Activated naive CD8-positive, alpha-beta T cell treated with anti-CD3 and anti-CD28 coated beads, Interleukin-2, amount 50 U/mL, for 24 hours (primary cell): ENCODE measurements around the gene ATRNL1.
"Not testable (repeated sequence)": the region's sequence is repeated elsewhere in the genome, so short reads cannot be mapped to it uniquely, and the experiment has no call there.

Experiments used
- ATAC-seq: fragments of 150-1000 bp; cut with Tn5 transposase; one replicate; pipeline ENCODE4 v1.10.0; 2021
- DNase-seq: peaks from one replicate; pipeline ENCODE4 v3.0.0; 2021
- H3K27ac Mint-ChIP-seq: one replicate; pipeline ENCODE4 v1.8.0; 2021; ENCODE audit warnings: mild to moderate bottlenecking, mixed read lengths
- H3K27me3 Mint-ChIP-seq: one replicate; pipeline ENCODE4 v1.8.0; 2021; ENCODE audit warnings: mixed read lengths
- H3K36me3 Mint-ChIP-seq: one replicate; pipeline ENCODE4 v1.8.0; 2021; ENCODE audit warnings: low read depth, mixed read lengths
- H3K4me1 Mint-ChIP-seq: one replicate; pipeline ENCODE4 v1.8.0; 2021; ENCODE audit warnings: mixed read lengths
- H3K4me3 Mint-ChIP-seq: one replicate; pipeline ENCODE4 v1.8.0; 2021; ENCODE audit warnings: mild to moderate bottlenecking, moderate library complexity, mixed read lengths
- H3K9me3 Mint-ChIP-seq: one replicate; pipeline ENCODE4 v1.8.0; 2021; ENCODE audit warnings: mixed read lengths

Gene ATRNL1

GRCh38 chr10:115063701-115064658 lies 29.2 kb upstream of the ATRNL1 start:
- Mint-ChIP-seq H3K27ac (no peak overlapping the region), H3K9me3 (no peaks in the 10 kb centered on the region), H3K4me3 (no peak overlapping the region), H3K36me3 (no peaks in the 10 kb centered on the region), H3K27me3 (peaks cover 14% of the 10 kb centered on the region), H3K4me1 (no peaks in the 10 kb centered on the region)
- DNase-seq (no peak), ATAC-seq (no peak)

GRCh38 chr10:115065801-115066200 lies 27.4 kb upstream of the ATRNL1 start:
- peaks cover 22% of the 10 kb centered on the region for H3K27me3 Mint-ChIP-seq
- no peak overlapping the region for H3K27ac Mint-ChIP-seq
- no peak for ATAC-seq
- H3K4me1 Mint-ChIP-seq = no peaks in the 10 kb centered on the region
- DNase-seq = no peak
- no peaks in the 10 kb centered on the region for H3K36me3 Mint-ChIP-seq
- no peaks in the 10 kb centered on the region for H3K9me3 Mint-ChIP-seq
- H3K4me3 Mint-ChIP-seq = no peak overlapping the region

GRCh38 chr10:115066528-115066927 lies 26.6 kb upstream of the ATRNL1 start:
- Mint-ChIP-seq H3K4me3 (no peak overlapping the region), H3K4me1 (no peaks in the 10 kb centered on the region), H3K36me3 (no peaks in the 10 kb centered on the region), H3K27me3 (peaks cover 22% of the 10 kb centered on the region), H3K9me3 (no peaks in the 10 kb centered on the region), H3K27ac (no peak overlapping the region)
- ATAC-seq = no peak
- DNase-seq = no peak

GRCh38 chr10:115073796-115074195 lies 19.4 kb upstream of the ATRNL1 start:
- no peaks in the 10 kb centered on the region for H3K9me3 Mint-ChIP-seq
- DNase-seq (no peak), ATAC-seq (no peak)
- no peak overlapping the region for H3K4me3 Mint-ChIP-seq
- no peaks in the 10 kb centered on the region for H3K4me1 Mint-ChIP-seq
- H3K27ac Mint-ChIP-seq = no peak overlapping the region
- peaks cover 16% of the 10 kb centered on the region for H3K27me3 Mint-ChIP-seq
- no peaks in the 10 kb centered on the region for H3K36me3 Mint-ChIP-seq

GRCh38 chr10:115082506-115082905 lies 10.7 kb upstream of the ATRNL1 start:
- Mint-ChIP-seq H3K27ac (no peak overlapping the region), H3K36me3 (no peaks in the 10 kb centered on the region), H3K9me3 (peaks cover 10% of the 10 kb centered on the region), H3K4me1 (no peaks in the 10 kb centered on the region), H3K27me3 (peaks cover 15% of the 10 kb centered on the region), H3K4me3 (no peak overlapping the region)
- ATAC-seq (no peak), DNase-seq (no peak)

- DNase-seq (no peak), ATAC-seq (no peak)
- no peak overlapping the region for H3K27ac Mint-ChIP-seq
- H3K9me3 Mint-ChIP-seq = peaks cover 6% of the 10 kb centered on the region
- H3K4me3 Mint-ChIP-seq = no peak overlapping the region
- no peaks in the 10 kb centered on the region for H3K4me1 Mint-ChIP-seq
- peaks cover 17% of the 10 kb centered on the region for H3K27me3 Mint-ChIP-seq
- no peaks in the 10 kb centered on the region for H3K36me3 Mint-ChIP-seq
Measured at GRCh38 chr10:115084277-115084850, 8.8 kb upstream of the ATRNL1 start.

GRCh38 chr10:115091161-115091560 lies 2.0 kb upstream of the ATRNL1 start:
- ATAC-seq = no peak
- H3K36me3 Mint-ChIP-seq = no peaks in the 10 kb centered on the region
- H3K4me1 Mint-ChIP-seq = peaks cover 9% of the 10 kb centered on the region
- peaks cover 56% of the 10 kb centered on the region for H3K27me3 Mint-ChIP-seq
- DNase-seq = no peak
- H3K4me3 Mint-ChIP-seq = no peak overlapping the region
- H3K9me3 Mint-ChIP-seq = peaks cover 4% of the 10 kb centered on the region
- H3K27ac Mint-ChIP-seq = no peak overlapping the region

- DNase-seq = no peak
Measured at GRCh38 chr10:115092258-115092554, 959 bp upstream of the ATRNL1 start.

GRCh38 chr10:115092555-115093285 lies 445 bp upstream of the ATRNL1 start:
- ATAC-seq = peak; percentile 47
- peak; percentile 5 for DNase-seq
- Mint-ChIP-seq H3K27ac (no peak overlapping the region), H3K4me1 (peaks cover 9% of the 10 kb centered on the region), H3K4me3 (peak overlapping the region; percentile 64), H3K27me3 (peaks cover 55% of the 10 kb centered on the region), H3K36me3 (no peaks in the 10 kb centered on the region), H3K9me3 (no peaks in the 10 kb centered on the region)

More at GRCh38 chr10:115092258-115092554, 959 bp upstream of the ATRNL1 start:
- peak; percentile 12 for ATAC-seq
- Mint-ChIP-seq H3K27me3 (peaks cover 55% of the 10 kb centered on the region), H3K27ac (no peak overlapping the region), H3K4me3 (peak overlapping the region; percentile 64), H3K36me3 (no peaks in the 10 kb centered on the region), H3K9me3 (no peaks in the 10 kb centered on the region), H3K4me1 (peaks cover 9% of the 10 kb centered on the region)

- H3K27ac Mint-ChIP-seq = no peak overlapping the region
- peaks cover 9% of the 10 kb centered on the region for H3K4me1 Mint-ChIP-seq
- H3K27me3 Mint-ChIP-seq = peaks cover 53% of the 10 kb centered on the region
- no peaks in the 10 kb centered on the region for H3K9me3 Mint-ChIP-seq
- DNase-seq = peak; percentile 10
- H3K36me3 Mint-ChIP-seq = no peaks in the 10 kb centered on the region
- peak; percentile 49 for ATAC-seq
- H3K4me3 Mint-ChIP-seq = peak overlapping the region; percentile 42
Measured at GRCh38 chr10:115093776-115094408, 727 bp downstream of the ATRNL1 start.

GRCh38 chr10:115094416-115095140 lies 1.4 kb downstream of the ATRNL1 start:
- Mint-ChIP-seq H3K27me3 (peaks cover 48% of the 10 kb centered on the region), H3K4me1 (peaks cover 9% of the 10 kb centered on the region), H3K36me3 (no peaks in the 10 kb centered on the region), H3K27ac (no peak overlapping the region), H3K4me3 (peak overlapping the region; percentile 42), H3K9me3 (no peaks in the 10 kb centered on the region)
- DNase-seq (no peak), ATAC-seq (no peak)

GRCh38 chr10:115095758-115096157 lies 2.6 kb downstream of the ATRNL1 start:
- no peak overlapping the region for H3K4me3 Mint-ChIP-seq
- no peaks in the 10 kb centered on the region for H3K9me3 Mint-ChIP-seq
- H3K4me1 Mint-ChIP-seq = peaks cover 9% of the 10 kb centered on the region
- H3K27me3 Mint-ChIP-seq = peaks cover 51% of the 10 kb centered on the region
- H3K27ac Mint-ChIP-seq = no peak overlapping the region
- no peak for ATAC-seq
- DNase-seq = no peak
- H3K36me3 Mint-ChIP-seq = no peaks in the 10 kb centered on the region

- Mint-ChIP-seq H3K9me3 (peaks cover 23% of the 10 kb centered on the region), H3K36me3 (no peaks in the 10 kb centered on the region), H3K4me3 (no peak overlapping the region), H3K4me1 (no peaks in the 10 kb centered on the region), H3K27ac (no peak overlapping the region), H3K27me3 (peaks cover 17% of the 10 kb centered on the region)
- DNase-seq (no peak), ATAC-seq (no peak)
Measured at GRCh38 chr10:115103700-115104099, 10.5 kb downstream of the ATRNL1 start.

- not testable (repeated sequence) for H3K4me1 Mint-ChIP-seq, H3K36me3 Mint-ChIP-seq, ATAC-seq, H3K4me3 Mint-ChIP-seq, DNase-seq, H3K27ac Mint-ChIP-seq
- H3K9me3 Mint-ChIP-seq = peaks cover 23% of the 10 kb centered on the region
- H3K27me3 Mint-ChIP-seq = peaks cover 14% of the 10 kb centered on the region
Measured at GRCh38 chr10:115105411-115105810, 12.2 kb downstream of the ATRNL1 start.
